ENCODE data around the gene ATAD3A.
A peak's percentile ranks its signal among the peaks of the same experiment; 100 is the strongest.
"Not testable (repeated sequence)": the region's sequence is repeated elsewhere in the genome, so short reads cannot be mapped to it uniquely, and the experiment has no call there.

Gene ATAD3A

DNA sequence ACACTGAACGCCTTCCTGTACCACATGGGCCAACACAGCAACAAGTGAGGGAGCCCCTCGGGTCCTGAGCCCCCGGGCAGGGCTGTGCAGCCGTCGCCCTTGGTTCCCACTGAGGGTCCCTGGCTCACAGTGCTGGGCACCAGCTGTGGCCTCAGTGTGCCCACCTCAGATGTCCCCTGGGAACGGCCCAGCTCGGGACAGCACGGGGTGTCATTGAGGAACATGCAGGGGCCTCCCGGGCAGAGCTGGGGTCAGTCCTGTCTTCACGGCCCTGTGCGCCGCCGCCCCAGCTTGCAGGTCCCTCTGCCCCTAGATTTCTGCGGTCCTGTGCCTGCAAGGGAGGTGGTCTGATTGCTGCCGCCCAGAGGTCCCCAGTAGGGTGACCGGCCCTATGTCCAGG is 22.7 kb upstream of the ATAD3A start:
- no peak for DNase-seq (ENCODE audit: low read depth in 1 of 2, low spot score in 1 of 2)

DNA sequence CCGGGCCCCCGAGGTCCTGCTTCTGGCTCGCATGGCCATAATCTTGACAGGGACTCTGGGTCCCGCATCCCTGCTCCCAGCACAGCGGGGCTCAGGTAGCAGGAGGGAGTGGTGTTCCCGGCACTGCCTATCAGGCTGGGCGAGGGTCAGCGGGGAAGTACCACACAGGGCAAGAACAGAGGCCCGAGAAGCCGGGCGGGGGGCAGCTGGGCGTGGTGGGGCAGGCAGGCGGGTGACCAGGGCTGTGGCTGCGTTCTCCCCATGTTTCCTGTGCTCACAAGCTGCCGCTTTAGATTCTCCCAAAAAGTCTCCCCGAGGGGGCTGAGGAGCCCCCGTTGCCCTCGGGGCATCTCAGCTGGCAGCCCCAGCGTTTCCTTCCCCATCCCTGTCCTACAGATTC is 22.1 kb upstream of the ATAD3A start:
- no peak for DNase-seq (ENCODE audit: low read depth in 1 of 2, low spot score in 1 of 2)

DNA sequence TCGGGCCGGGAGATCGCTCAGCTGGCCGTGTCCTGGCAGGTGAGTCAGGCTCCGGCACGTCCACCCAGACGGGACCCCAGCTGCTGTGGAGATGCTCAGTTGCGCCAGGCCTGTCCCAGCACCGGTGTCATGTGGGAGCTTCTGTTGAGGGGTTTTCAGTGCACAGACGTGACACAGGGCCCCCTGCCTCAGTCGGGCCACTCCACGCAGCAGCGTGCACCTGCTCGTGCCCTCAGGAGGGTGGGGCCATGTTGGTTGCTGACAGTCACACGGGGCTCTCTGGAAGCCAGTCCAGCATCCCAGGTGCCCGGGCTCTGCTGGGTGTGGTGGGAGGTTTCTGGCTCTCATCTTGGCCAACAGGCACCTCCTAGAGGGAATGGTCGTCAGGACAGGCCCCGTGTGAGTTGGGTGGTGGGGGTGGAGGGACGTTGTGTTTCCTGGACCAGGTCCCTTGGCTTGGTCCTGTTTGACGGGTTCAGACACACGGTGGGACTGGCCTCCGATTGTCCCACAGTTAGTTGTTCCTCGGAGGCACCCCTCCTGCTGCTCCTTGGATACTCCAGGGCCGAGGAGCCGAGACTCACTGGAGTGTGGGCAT is 21.2 kb upstream of the ATAD3A start:
- no peak for DNase-seq (ENCODE audit: low read depth in 1 of 2, low spot score in 1 of 2)

DNA sequence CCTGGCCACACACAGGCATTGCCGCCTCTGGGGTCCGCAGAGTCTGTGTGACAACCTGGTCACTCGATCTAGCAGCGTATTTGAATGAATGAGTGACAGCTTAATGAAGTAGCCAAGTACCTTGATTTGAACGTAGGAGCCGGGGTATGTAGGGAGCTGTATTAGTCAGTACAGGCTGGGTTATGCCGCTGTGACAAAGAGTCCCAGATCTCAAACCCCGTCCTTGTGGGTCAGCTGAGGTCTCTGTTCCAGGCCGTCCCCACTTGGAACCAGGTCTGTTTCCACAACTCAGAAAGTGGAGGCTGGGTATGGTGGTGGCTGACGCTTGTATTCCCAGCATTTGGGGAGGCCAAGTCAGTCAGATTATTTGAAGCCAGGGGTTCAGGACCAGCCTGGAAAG is 20.4 kb upstream of the ATAD3A start:
- no peak for DNase-seq (ENCODE audit: low read depth in 1 of 2, low spot score in 1 of 2)

DNA sequence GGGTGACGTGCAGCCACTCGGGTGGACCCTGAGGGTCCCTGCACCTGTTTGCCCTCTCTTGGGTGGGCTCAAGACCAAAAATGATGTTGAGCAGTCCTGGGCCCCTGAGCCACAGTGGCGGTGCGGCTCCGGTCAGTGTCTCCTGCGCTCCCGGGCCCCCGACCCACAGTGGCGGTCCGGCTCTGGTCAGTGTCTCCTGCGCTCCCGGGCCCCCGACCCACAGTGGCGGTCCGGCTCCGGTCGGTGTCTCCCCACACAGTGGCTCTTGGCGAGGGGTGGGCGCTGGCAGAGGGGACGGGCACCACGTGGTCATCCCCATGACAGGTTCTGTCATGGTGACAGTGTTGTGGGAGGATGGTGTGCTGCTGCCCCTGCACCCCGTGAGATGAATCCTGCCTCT is 17.7 kb upstream of the ATAD3A start:
- not testable (repeated sequence) for DNase-seq (ENCODE audit: low read depth in 1 of 2, low spot score in 1 of 2)

DNA sequence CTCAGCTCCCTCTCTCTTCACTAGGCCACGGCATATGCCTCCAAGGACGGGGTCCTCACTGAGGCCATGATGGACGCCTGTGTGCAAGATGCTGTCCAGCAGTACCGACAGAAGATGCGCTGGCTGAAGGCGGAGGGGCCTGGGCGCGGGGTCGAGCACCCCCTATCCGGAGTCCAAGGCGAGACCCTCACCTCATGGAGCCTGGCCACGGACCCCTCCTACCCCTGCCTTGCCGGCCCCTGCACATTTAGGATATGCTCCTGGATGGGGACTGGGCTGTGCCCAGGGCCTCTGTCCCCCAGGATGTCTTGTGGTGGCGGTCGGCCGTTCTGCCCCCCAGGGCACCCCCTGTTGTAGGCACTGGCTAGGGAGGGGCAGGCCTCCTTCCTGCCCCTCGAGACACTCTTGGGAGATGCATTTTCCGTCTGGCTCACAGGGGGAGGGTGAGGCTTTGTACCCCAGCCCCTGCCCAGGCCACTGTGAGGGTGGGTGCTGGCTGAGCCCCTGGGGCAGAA is 16.4 kb upstream of the ATAD3A start:
- DNase-seq (ENCODE audit: low read depth in 1 of 2, low spot score in 1 of 2): not testable (repeated sequence)

DNA sequence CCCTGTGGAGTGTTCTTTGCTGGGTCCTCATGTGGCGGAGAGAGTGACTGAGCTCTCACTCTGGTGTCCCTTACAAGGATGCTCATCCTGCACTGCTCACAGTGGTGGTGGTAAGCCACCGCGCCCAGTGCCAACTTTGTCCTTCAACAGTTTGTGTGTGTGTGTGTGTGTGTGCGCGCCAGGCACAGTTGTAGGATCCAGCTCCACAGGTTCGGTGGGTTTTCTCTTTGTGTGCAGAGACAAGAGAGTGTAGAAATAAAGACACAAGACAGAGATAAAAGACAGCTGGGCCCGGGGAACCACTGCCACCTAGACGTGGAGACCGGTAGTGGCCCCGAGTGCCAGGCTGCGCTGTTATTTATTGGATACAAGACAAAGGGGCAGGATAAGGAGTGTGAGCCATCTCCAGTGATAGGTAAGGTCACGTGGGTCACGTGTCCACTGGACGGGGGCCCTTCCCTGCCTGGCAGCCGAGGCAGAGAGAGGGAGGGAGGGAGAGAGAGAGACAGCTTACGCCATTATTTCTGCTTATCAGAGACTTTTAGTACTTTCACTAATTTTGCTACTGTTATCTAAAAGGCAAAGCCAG is 7.1 kb upstream of the ATAD3A start:
- peak; percentile 39 to 54 for DNase-seq (ENCODE audit: low read depth in 1 of 2, low spot score in 1 of 2)

DNA sequence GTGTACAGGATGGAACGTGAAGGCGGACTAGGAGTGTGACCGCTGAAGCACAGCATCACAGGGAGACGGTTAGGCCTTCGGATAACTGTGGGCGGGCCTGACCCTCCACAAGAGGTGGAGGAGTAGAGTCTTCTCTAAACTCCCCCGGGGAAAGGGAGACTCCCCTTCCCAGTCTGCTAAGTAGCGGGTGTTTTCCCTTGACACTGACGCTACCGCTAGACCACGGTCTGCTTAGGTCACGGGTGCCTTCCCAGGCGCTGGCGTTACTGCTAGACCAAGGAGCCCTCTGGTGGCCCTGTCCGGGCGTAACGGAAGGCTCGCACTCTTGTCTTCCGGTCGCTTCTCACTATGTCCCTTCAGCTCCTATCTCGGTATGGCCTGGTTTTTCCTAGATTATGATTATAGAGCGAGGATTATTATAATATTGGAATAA is 6.6 kb upstream of the ATAD3A start:
- not testable (repeated sequence) for DNase-seq (ENCODE audit: low read depth in 1 of 2, low spot score in 1 of 2)

DNA sequence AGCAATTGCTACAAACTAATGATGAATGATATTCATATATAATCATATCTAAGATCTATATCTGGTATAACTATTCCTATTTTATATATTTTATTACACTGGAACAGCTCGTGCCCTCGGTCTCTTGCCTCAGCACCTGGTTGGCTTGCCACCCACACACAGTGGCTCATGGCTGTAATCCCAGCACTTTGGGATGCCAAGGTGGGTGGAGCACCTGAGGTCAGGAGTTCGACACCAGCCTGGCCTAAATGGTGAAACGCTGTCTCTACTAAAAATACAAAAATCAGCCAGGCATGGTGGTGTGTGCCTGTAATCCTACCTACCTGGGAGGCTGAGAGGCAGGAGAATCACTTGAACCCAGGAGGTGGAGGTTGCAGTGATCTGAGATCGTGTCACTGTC is 6.2 kb upstream of the ATAD3A start:
- not testable (repeated sequence) for DNase-seq (ENCODE audit: low read depth in 1 of 2, low spot score in 1 of 2)

DNA sequence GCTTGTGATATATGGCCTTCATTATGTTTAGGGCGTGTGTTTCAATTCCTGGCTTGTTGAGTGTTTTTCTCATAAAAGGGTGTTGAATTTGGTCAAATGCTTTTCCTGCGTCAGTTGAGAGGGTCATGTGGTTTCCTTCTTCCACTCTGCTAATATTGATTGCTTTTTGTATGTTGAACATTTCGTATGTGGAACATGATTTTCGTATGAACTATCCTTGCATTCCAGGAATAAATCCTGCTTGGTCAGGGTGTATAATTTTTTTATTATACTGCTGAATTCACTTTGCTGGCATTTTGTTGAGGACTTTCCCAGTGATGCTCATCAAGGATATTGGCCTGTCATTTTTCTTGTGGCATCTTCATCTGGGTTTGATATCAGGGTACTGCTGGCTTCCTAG is 4.7 kb upstream of the ATAD3A start:
- no peak for DNase-seq (ENCODE audit: low read depth in 1 of 2, low spot score in 1 of 2)

DNA sequence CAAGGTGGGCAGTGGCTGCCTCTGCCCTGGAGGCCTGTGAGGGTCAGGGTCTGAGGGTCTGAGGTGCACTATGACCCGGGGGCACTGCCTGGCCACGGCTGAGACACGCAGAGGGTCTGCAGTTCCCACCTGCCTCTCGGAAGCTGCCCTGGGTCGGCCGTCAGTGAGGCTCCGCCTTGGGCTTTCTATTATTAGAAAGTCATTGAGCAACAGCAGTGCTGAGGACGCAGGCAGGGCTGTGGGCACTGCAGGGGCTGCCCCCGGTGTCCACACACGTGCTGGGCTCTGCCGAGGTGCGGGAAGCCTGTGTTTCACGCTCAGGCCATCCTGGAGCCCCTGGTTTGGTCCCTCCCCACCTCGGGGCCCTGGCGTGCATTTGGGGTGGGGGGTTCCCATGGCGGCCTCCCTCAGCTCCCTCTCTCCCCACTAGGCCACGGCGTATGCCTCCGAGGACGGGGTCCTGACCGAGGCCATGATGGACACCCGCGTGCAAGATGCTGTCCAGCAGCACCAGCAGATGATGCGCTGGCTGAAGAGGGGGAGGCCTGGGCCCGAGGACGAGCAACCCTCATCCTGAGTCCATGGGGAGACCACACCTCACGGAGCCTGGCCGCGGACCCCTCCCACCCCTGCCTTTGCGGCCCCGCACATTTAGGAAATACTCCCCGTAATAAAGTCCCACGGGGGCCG is 3.0 kb upstream of the ATAD3A start:
- not testable (repeated sequence) for DNase-seq (ENCODE audit: low read depth in 1 of 2, low spot score in 1 of 2)

DNA sequence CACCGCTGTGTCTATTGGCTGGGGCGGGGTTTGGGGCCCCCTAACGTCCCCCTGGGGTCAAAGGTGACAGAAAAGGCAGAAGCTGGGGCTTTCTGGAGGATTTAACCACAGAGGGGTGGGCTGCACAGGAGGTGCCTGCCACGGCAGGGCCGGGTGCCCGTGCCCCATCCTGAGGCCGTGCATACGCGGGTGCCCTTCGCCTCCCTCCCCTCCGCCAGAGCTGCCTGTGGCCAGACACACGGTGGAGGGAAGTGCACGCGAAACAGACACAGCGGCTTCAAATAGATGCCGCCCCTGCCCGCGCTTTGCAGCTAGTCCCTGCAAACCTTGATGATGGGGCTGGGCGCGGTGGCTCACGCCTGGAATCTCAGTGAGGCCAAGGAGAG is 2.5 kb upstream of the ATAD3A start:
- DNase-seq (ENCODE audit: low read depth in 1 of 2, low spot score in 1 of 2): not testable (repeated sequence)

DNA sequence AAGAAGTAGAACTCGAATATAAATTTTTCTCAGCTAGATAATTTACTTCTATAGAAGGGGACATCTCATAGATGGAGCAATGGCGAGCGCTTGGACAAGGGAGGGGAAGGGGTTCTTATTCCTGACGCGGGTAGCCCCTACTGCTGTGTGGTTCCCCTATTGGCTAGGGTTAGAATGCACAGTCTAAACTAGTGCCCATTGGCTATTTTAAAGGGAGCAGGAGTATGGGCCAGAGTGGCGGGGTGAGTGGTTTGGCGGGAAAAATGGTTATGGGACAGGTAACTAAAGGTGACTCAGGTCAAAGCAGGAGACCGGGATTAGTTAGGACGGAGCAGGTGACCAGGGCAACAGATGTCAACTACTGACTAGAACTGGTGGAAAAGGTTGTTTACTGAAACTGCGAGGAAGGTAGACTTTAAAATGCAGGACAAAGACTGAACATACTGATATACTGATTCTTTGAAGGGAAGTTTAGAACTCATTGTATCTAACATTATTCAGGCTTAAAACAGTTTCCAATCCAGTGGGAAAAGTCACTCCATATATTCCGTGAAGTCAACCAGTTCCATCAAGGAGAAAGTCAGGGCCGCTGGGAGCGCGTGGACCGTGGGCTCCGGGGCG is 940 bp upstream of the ATAD3A start:
- no peak for DNase-seq (ENCODE audit: low read depth in 1 of 2, low spot score in 1 of 2)

DNA sequence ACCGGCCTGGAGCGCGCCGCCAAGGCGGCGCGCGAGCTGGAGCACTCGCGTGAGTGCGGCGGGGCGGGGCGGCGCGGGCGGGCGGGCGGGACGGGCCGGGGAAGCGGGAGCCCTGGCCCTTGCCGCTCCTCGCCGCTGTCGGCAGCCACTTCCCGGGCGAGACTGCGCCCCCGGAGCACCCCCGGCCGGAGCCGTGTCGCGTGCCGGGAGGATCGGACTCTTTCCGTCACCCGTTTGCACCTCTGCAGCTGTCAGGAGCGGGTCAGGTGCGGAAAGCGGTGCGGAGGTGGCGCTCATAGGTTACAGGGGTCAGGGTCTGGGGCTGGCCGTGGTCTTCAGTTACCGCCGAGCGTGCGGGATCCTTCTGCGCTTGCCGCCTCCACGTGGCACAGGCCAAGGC is 463 bp downstream of the ATAD3A start:
- DNase-seq (ENCODE audit: low read depth in 1 of 2, low spot score in 1 of 2): not testable (repeated sequence)

DNA sequence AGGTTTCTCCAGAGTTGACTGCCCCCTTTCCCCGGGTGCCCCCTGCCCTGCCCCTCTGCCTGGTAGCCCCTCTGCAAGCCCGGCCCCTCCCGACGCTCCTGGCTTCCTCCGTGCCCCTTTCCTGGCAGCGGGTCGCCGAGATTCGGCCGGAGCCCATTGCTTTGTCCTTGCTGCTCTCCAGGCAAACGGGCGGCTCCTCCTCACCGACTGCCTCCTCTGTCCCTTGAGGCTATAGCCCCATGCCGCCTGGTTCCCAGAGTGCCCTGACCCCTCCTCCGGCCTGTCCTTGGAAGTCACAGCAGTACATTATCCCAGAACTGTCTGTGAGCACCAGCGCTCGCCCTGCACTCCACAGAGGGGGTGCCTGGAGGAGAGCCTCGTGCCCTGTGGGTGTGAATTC is 1.7 kb downstream of the ATAD3A start:
- DNase-seq (ENCODE audit: low read depth in 1 of 2, low spot score in 1 of 2): not testable (repeated sequence)

DNA sequence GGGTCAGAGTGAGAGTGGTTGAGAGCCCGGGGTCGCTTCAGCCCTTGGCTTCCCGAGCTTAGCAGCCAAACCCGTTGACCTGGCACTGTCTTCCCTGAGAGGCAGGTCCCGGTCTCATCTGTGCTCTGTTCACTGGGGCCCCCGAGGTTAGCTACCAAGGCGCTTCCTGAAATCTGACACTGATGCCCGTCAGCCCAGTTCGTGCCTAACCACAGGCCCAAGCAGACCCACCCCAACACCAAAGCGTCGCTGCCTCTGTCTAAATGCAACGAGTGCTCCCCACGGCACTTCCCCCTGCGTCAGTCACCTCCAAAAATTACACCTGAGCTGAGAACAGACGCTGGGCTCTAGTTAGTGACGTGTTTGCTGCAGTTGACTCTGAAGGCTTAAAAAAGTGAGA is 2.4 kb downstream of the ATAD3A start:
- DNase-seq (ENCODE audit: low read depth in 1 of 2, low spot score in 1 of 2): not testable (repeated sequence)

DNA sequence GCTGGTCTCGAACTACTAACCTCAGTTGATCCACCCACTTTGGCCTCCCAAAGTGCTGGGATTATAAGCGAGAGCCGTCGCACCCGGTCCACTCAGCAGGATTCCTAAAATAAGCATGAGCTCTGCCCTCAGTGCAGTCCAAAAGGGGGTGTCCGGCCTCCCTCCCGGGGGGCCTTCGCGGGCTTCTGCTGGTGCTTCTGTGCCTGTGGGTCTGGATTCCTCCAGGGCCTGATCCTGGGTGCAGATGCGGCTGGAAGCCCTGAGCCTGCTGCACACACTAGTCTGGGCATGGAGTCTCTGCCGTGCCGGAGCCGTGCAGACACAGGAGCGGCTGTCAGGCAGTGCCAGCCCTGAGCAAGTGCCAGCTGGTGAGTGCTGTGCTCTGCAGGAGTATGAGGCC is 5.0 kb downstream of the ATAD3A start:
- not testable (repeated sequence) for DNase-seq (ENCODE audit: low read depth in 1 of 2, low spot score in 1 of 2)

DNA sequence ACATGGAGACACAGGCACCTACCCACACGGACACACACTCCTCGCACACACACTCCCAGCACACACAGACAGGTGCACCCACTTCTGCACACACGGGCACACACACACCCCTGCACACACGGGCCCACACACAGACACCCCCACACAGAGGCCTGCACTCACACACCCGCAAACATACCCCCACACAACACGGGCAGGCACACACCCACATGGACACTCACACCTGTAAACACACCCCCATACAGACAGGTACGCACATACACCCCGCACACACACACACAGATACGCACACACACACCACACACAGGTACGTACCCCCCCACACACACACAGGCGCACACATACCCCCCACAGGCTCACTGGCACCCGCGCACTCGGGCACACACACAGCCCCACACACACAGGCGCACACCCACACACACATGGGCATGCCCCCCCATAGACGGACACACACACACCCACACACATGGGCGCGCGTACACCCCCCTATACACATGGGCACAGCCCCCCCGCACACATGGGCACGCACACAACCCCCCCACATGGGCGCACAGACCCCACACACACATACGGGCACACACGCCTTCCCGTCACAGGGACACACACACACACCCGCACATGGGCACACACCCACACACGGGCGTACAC is 6.1 kb downstream of the ATAD3A start:
- DNase-seq (ENCODE audit: low read depth in 1 of 2, low spot score in 1 of 2): no peak

DNA sequence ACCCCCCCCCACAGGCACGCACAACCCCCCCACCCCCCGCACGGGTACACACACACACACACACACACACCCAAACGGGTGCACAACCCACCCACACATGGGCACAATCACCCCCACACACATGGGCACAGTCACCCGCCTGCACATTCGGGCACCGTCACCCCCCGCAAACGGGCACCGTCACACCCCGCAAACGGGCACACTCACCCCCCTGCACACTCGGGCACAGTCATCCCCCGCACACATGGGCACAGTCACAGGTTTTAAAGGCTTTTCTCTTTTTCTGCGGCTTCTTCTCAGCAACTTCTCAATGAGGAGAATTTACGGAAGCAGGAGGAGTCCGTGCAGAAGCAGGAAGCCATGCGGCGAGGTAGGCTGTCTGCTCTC is 6.7 kb downstream of the ATAD3A start:
- DNase-seq (ENCODE audit: low read depth in 1 of 2, low spot score in 1 of 2): not testable (repeated sequence)

DNA sequence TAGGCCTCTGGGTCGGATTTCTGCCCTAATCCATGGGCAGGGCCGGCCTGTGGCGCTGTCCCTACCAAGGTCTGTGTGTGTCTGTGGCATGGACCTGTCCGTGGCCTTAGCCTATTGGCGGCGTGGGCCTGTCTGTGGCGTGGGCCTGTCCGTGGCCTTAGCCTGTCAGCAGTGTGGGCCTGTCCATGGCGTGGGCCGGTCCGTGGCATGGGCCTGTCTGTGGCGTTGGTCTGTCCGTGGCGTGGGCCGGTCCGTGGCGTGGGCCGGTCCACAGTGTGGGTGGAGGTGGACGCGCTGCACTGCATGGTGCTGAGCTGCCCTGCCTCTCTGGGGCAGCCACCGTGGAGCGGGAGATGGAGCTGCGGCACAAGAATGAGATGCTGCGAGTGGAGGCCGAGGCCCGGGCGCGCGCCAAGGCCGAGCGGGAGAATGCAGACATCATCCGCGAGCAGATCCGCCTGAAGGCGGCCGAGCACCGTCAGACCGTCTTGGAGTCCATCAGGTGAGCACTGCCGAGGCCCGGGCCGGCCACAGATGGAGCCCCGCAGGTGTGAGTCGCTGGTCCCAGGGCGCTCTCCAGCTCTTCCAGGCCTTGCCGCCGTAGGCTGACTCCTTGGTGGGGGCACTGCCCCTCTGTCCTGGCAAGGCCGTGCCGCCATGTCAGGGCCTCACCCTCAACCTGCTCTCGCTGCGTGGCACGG is 8.0 kb downstream of the ATAD3A start:
- not testable (repeated sequence) for DNase-seq (ENCODE audit: low read depth in 1 of 2, low spot score in 1 of 2)

DNA sequence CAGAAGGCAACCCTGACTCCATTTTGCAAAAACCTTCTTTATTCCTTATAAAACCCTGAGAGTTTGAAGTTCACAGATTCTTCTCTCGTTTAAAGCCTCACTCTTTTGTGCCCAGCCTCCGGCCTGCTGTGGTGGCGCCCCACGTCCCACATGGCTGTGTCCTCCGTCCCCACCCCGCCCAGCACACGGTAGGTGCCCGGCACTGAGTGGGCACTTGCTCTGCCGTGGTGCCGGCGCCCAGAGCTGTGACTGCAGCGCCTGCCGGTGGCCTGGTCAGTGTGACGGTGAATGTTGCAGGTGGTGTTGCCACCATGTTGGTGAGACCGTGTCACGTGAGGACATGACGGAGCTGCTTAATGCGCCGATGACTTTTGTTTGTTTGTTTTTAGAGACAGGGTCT is 9.4 kb downstream of the ATAD3A start:
- DNase-seq (ENCODE audit: low read depth in 1 of 2, low spot score in 1 of 2): no peak

Measured in stimulated activated CD4-positive, alpha-beta T cell treated with anti-CD3 and anti-CD28 coated beads, Interleukin-15, amount 100 ng/mL, for 1 hour (primary cell).